ENCODE data around the gene RCVRN. TPM values are rescaled to one million over a fixed set of nuclear protein-coding genes. Genes with fewer than 3 reads are reported as not detected.

Gene RCVRN
- total RNA-seq: under 1 TPM in 2 of 7 donors, not detected in 5; 0.22 to 0.82 TPM
- under 1 TPM in 1 of 2 donors, not detected in 1; 0.40 TPM for polyA plus RNA-seq
- long read RNA-seq, donor 1: 0 reads
- long read RNA-seq, donor 2: 0 reads
- long read RNA-seq, donor 3, partial matches to known transcripts: 0 of 1 reads
- long read RNA-seq, donor 3, other reads (novel, unspliced or antisense): 1 of 1 reads

DNA sequence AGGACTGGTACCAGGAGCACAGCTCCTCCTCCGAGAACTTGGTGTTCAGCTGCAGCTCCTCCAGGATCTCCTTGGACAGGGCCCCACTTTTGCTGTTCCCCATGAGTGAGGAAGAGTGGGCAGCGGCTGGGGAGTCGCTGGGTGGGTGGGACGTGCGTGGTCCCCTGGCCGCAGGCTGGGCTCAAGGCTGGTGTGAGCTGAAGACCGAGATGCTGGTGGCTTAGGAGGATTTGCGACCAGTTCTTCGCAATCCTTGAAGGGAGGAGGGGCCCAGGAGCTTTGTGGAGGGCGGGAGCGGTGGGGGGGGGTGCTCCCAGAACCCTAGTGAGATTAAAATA, at the start of gene RCVRN:
TSS of gene RCVRN (minus strand) at position 194 of the 338 bp plus-strand sequence. CDS start at position 103, 91 bp downstream.
- intact Hi-C loops (cut with DNase I): no loop called here
- 88 to 93% (median 91%) methylated on average over 11 of the region's 11 CpGs for WGBS, 3 donors
- DNase-seq: no peak

DNA sequence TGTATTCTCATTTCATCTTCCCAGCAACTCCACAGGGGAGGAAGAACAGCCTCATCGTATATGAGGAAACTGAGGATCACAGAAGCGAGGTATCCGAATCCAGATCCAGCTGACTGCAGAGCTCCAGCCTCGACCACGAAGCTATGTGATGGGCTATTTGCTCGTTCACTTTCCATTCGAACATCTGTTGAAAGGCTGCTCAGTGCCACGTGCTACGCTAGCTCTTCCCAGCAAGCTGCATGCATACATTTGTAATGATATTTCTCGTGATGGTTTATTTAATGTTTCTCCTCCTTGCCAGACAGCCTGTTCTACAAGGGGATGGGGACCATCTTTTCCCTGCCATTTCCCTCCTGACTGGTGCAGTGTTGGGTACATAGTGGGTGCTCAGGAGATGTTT, 48.4 kb upstream of the RCVRN start:
- DNase-seq: no peak
- H3K9me3 ChIP-seq: no peaks in the 10 kb centered on the region
- TF ChIP-seq EP300 (IDR thresholded peaks at IDR 0.05): no peak
- TF ChIP-seq, protein P1, sequence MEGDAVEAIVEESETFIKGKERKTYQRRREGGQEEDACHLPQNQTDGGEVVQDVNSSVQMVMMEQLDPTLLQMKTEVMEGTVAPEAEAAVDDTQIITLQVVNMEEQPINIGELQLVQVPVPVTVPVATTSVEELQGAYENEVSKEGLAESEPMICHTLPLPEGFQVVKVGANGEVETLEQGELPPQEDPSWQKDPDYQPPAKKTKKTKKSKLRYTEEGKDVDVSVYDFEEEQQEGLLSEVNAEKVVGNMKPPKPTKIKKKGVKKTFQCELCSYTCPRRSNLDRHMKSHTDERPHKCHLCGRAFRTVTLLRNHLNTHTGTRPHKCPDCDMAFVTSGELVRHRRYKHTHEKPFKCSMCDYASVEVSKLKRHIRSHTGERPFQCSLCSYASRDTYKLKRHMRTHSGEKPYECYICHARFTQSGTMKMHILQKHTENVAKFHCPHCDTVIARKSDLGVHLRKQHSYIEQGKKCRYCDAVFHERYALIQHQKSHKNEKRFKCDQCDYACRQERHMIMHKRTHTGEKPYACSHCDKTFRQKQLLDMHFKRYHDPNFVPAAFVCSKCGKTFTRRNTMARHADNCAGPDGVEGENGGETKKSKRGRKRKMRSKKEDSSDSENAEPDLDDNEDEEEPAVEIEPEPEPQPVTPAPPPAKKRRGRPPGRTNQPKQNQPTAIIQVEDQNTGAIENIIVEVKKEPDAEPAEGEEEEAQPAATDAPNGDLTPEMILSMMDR (IDR thresholded peaks at IDR 0.05): no peak
- TF ChIP-seq POLR2A (IDR thresholded peaks at IDR 0.05): no peak
- H3K4me3 ChIP-seq: no peak overlapping the region
- no peaks in the 10 kb centered on the region for H3K27me3 ChIP-seq
- no peak overlapping the region for H3K27ac ChIP-seq
- 87 to 91% (median 87%) methylated on average over 10 of the region's 10 CpGs for WGBS, 3 donors
- intact Hi-C loops (cut with DNase I): loop anchor here in 1 of 4 donors (10.0 kb wide), 1 partner anchor 661 kb away; no protein-coding TSS in a partner anchor
- H3K4me1 ChIP-seq (ENCODE audit: insufficient read depth): no peaks in the 10 kb centered on the region
- no peaks in the 10 kb centered on the region for H3K36me3 ChIP-seq

More for the DNA sequence above, at the start of gene RCVRN:
- no peaks in the 10 kb centered on the region for H3K9me3 ChIP-seq
- H3K36me3 ChIP-seq: no peaks in the 10 kb centered on the region
- peaks cover 4% of the 10 kb centered on the region for H3K4me1 ChIP-seq (ENCODE audit: insufficient read depth)
- no peaks in the 10 kb centered on the region for H3K27me3 ChIP-seq
- no peak within 1 kb of the TSS for H3K27ac ChIP-seq
- TF ChIP-seq EP300 (IDR thresholded peaks at IDR 0.05): no peak
- TF ChIP-seq, protein P1 (IDR thresholded peaks at IDR 0.05): no peak
- no peak for TF ChIP-seq POLR2A (IDR thresholded peaks at IDR 0.05)
- no peak within 1 kb of the TSS for H3K4me3 ChIP-seq

DNA sequence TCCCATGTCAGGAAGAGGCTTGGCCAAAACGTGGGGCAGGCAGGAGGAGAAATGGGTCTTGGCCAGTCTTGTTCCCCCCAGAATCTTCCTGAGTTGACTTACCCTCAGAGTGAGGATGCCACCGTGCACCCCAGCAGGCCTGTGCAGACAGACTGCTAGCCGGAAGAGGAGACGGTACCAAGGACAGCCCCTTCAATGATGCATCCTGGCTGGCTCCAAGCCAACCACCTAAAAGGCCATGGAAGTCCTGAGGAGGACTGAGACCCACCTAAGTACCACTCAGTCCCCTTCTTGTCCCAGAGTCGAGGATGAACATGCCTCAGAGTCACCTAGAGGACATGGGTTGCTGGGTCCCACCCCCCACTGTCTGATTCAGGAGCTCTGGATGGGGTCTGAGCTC, 46.7 kb upstream of the RCVRN start:
- intact Hi-C loops (cut with DNase I): loop anchor here in 1 of 4 donors (10.0 kb wide), 1 partner anchor 663 kb away; no protein-coding TSS in a partner anchor
- H3K4me1 ChIP-seq (ENCODE audit: insufficient read depth): no peaks in the 10 kb centered on the region
- TF ChIP-seq, protein P1 (IDR thresholded peaks at IDR 0.05): no peak
- TF ChIP-seq EP300 (IDR thresholded peaks at IDR 0.05) (no peak), POLR2A (IDR thresholded peaks at IDR 0.05) (no peak)
- WGBS, 3 donors: 78 to 83% (median 80%) methylated on average over 5 of the region's 5 CpGs
- no peak for DNase-seq
- no peaks in the 10 kb centered on the region for H3K9me3 ChIP-seq
- H3K27me3 ChIP-seq: no peaks in the 10 kb centered on the region
- H3K4me3 ChIP-seq: no peak overlapping the region
- H3K27ac ChIP-seq: no peak overlapping the region
- no peaks in the 10 kb centered on the region for H3K36me3 ChIP-seq

DNA sequence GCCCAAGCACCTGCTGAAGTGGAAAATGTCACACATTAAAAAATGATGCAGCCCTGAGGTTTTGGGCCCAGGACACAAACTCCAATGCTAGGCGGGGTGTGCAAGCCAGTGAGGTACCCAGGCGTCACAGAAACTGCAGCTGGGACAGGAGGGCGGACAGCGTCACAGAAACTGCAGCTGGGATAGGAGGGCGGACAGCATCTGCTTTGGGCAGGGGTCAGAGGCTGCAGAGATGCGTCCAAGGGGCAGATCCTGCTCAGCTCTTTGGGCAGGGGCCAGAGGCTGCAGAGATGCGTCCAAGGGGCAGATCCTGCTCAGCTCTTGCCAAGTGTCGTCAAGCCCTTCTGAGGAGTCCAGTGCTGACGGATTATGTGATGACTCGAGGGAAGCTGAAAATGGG, 43.9 kb upstream of the RCVRN start:
- Histone ChIP-seq H3K4me1 (ENCODE audit: insufficient read depth) (no peaks in the 10 kb centered on the region), H3K27me3 (no peaks in the 10 kb centered on the region), H3K9me3 (no peaks in the 10 kb centered on the region), H3K4me3 (no peak overlapping the region), H3K36me3 (no peaks in the 10 kb centered on the region), H3K27ac (no peak overlapping the region)
- intact Hi-C loops (cut with DNase I): no loop called here
- no peak for TF ChIP-seq EP300 (IDR thresholded peaks at IDR 0.05)
- no peak for TF ChIP-seq POLR2A (IDR thresholded peaks at IDR 0.05)
- TF ChIP-seq, protein P1 (IDR thresholded peaks at IDR 0.05): no peak
- no peak for DNase-seq
- 77 to 80% (median 80%) methylated on average over 10 of the region's 10 CpGs for WGBS, 3 donors

All from ovary (tissue), 10 donors.